NCI-H2029 (cell line): ENCODE data around the gene PI16.
"Not testable (repeated sequence)": the region's sequence is repeated elsewhere in the genome, so short reads cannot be mapped to it uniquely, and the experiment has no call there.

Experiments used
- DNase-seq: peaks from one replicate; lab custom pipeline; 2025; lab: John Stamatoyannopoulos, UW

The PI16 gene

DNA sequence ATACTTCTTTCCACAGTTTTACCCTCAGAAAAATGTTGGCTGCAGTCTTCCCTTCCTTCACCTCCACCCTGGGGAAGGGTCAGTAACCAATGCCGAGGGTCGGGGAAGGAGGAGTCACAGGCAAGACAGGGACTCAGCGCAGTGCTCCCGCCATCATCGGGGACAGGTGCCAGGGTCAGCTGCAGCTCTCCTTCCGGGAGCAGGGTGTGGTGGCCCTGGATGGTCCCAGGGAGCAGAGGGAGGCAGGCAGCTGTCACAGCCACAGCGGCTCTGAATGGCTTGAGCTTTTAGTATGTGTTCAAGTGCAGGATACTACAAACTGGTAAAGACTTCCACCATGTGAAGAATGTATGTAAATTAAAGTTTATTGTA lies 26.0 kb upstream of the PI16 start:
- DNase-seq: no peak

DNA sequence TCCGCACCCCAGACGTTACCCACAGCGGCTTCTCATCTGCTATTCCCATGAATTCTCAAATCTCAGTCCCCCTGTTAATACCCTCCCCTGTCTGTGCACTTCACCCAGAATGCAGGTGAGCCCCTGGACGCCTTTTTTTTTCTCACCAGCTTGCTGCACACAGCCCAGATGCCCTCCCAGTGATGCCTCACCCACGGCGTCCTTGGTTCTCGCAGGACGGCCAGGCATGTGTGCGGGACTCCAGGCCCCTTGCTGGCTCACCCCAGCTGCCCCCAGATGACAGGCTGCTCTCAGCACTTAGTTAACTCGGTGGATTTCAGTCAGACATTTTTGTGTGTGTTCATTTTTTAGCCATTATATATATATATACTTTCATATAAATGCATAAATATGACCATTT lies 25.4 kb upstream of the PI16 start:
- no peak for DNase-seq

- DNase-seq: peak; percentile 8
Measured at GRCh38 chr6:36929607-36930006, 24.9 kb upstream of the PI16 start.

DNA sequence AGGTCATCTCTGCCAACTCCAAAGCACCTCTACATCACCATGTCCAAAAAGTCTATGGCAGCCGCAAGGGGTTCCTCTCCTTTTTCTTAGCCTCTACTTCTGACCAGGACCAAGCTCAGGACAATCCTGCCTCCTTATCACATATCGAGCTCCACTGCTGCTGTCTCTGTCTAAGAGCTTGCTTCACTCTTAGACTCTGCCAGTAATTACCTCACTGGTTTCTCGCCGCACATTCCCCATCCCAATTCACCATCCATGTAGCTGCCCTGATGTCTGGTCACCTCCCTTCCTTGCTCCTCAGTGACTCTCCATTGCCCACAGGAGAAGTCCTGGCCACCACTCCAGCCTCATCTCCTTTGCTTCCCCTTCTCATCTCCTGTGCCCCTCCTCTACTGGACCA lies 24.1 kb upstream of the PI16 start:
- DNase-seq: no peak

- DNase-seq: no peak
Measured at GRCh38 chr6:36933102-36933501, 21.4 kb upstream of the PI16 start.

DNA sequence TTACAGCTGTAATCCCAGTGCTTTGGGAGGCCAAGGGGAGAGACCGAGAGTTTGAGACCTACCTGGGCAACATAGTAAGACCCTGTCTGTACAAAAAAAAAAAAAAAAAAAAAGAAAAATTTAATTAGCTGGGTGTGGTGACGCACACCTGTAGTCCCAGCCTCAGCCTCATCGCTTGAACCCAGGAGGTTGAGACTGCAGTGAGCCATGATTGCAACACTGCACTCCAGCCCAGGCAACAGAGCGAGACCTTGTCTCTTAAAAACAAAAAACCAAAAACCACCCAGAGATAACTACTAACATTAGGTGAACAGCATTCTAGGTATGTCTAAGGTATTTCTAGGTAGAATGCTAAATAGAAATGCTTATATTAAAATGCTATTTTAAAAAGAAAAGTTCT lies 21.0 kb upstream of the PI16 start:
- DNase-seq: no peak

DNA sequence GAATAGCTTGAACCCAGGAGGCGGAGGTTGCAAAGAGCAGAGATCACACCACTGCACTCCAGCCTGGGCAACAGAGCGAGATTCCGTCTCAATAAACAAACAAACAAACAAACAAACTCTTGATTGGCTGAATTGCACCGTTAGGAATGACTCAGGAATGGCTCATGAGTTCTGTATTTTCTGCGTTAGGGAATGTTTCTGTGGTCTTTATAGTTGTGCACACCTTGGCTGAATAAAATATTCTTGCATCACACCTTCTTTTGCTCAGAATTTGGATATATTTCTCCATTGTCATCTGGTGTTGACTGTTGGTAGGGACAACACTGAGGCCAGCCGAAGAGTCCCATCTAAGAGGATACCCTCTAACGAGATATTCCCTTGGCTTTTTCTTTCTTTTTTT lies 19.6 kb upstream of the PI16 start:
- no peak for DNase-seq

DNA sequence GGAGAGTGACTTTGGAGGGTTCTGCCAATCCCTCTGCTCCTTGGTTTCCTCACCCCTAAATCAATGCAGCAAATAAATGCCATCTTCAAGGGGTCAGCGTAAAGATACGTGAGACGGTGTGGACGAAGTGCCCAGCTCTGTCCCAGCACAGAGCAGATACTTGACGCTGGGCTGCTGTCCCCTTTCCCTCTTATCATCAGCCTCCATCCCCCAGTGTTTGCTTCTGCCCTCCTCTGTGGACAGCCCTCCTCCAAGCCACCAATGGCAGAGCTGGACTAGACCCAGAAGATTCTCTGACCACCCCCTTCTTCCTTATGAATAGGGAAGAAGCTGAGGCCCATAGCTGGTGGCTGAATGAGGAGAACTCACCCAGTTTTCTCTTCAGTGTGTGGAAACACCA lies 17.7 kb upstream of the PI16 start:
- no peak for DNase-seq

- no peak for DNase-seq
Measured at GRCh38 chr6:36937896-36938295, 16.6 kb upstream of the PI16 start.

- no peak for DNase-seq
Measured at GRCh38 chr6:36938536-36938935, 16.0 kb upstream of the PI16 start.

DNA sequence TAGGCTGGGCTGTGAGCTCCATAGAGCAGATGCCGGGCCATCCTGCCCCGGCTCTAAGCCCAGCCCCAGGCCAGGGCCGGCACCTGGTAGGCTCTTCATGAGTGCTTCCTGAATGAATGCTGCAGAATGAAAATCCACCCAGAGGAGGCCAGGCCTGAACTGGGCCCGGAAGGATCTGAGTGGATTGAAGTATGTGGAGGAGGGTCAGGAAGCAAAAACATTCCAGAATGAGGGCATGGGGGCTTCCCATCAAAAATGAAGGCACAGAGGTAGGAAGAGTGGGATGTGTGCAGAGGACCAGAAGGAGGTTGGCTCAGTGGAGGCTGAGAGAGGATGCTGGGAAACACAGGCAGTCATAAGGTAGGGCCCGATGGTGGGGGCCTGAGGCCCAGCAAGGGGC lies 15.5 kb upstream of the PI16 start:
- DNase-seq: not testable (repeated sequence)

DNA sequence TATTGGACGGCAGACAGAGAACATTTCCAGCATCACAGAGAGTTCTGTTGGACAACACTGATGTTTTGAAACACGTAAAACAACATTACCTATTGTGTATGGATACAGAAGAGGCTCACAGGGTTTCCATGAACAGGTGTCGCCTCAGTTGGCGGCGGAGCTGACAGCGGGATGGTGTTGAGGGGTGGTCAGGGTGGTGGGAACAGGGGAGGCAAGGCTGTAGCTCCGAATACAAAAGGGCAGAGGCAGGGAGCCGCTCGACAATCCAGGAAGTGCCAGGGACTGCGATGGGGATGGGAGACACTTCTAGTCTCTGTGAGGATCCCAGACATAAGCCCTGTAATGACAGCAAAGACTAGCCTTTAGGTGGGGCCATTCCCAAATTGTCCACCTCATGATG lies 14.5 kb upstream of the PI16 start:
- DNase-seq: no peak

DNA sequence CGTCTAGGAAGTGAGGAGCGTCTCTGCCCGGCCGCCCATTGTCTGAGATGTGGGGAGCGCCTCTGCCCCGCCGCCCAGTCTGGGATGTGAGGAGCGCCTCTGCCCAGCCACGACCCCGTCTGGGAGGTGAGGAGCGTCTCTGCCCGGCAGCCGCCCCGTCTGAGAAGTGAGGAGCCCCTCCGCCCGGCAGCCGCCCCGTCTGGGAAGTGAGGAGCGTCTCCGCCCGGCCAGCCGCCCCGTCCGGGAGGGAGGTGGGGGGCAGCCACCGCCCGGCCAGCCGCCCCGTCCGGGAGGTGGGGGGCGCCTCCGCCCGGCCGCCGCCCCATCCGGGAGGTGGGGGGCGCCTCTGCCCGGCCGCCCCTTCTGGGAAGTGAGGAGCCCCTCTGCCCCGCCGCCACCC lies 13.0 kb upstream of the PI16 start:
- not testable (repeated sequence) for DNase-seq

DNA sequence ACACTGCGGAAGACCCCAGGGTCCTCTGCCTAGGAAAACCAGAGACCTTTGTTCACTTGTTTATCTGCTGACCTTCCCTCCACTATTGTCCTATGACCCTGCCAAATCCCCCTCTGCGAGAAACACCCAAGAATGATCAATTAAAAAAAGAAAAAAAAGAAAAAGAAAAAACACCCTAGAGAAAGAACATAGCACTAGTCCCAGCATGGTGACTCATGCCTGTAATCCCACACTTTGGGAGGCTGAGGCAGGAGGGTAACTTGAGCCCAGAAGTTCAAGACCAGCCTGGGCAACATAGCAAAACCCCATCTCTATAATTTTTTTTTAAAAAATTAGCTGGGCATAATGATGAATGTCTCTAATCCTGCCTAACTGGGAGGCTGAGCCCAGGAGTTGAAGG lies 12.2 kb upstream of the PI16 start:
- DNase-seq: not testable (repeated sequence)

DNA sequence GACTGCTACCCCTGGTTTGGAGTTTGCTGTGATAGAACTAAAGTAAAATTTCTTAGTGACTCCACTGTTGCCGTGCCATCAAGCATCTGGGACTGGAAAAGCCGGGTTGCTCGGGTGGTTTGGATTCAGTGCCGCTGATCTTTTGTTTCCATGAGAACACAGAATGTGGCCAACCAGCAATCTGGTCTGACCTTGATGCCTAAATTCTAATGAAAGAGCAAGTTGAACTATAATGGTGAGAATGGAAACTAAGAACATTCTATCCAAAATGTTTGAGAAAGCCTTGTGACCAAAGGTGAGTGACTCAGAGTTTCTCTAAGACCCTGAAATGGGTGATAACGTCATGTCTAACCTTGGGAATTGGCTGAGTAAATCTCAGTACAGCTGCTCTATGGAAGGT lies 9.9 kb upstream of the PI16 start:
- DNase-seq: no peak

GRCh38 chr6:36945301-36945700 lies 9.2 kb upstream of the PI16 start:
- no peak for DNase-seq

- no peak for DNase-seq
Measured at GRCh38 chr6:36946526-36946925, 8.0 kb upstream of the PI16 start.

- no peak for DNase-seq
Measured at GRCh38 chr6:36947570-36948351, 6.8 kb upstream of the PI16 start.

GRCh38 chr6:36949076-36949475 lies 5.5 kb upstream of the PI16 start:
- not testable (repeated sequence) for DNase-seq

DNA sequence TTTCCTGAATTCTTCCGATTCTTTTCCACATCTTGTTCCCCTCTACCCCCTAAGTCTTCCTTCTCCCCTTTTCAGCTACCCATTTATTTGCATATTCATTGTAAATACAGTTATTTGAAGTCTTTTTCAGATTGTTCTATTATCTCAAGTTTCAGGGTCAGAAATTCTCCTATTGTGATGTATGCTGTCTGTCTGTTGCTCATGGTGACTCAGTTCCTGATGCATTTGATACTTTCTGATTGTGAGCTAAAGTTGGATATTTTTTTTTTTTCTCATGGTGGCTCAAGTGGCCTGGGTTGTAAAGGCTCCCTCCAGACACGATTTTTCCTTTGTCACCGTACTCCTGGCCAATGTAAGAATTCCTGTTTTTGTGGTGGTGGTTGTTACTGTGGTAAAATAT lies 4.9 kb upstream of the PI16 start:
- no peak for DNase-seq

- no peak for DNase-seq
Measured at GRCh38 chr6:36953931-36954261, 642 bp upstream of the PI16 start.

DNA sequence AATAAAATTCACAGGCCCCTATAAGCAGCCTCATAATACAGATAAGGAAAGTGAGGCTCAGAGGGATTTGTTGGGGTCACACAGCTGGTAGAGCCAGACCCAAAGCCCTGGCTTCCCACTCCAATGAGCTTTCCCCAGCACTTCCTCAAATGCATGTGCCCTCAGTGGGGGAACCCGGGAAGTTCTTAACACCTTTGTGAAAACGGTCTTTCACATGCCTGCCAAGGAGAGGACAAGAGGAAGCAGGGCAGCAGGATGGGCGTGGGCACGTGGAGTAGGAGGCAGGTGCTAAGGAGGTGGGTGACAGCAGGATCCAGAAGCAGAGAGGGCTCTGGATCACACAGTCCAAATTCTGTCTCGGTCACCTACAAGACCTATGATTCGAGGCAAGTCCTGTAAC lies 598 bp downstream of the PI16 start:
- DNase-seq: no peak

DNA sequence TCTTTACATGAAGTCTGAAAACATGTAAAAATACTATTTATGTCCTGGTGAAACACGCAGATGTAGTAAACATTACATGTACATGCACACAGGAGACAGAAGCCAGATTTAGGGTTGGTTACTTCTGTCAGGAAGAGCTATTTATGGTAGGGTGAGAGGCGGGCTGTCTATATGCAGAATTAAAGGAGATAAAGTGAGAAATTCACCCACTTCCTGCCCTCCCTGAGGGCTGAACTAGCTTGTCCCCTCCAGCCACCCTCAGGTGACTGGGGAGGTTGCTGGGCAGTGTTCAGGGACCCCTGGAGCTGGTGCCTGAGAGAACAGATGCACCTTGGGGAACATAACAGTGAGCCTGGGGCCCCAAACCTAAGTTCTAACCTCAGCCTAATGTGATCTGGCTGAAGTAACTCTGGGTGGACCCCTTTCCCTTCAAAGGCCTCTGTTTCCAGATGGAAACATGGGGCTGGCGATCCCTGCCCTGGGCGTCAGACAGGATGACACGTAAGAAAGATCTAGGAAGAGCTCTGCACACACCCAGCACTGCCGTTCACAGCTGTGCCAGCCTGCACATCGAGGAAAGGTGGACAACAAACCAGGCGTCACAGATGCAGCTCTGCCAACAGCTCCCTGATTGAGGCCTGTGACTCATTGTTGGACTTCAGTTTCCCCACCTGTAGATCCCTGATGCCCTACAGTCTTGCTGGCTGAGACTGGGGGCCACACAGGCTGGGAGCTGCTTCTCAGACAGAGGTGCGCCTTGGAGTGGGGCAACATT lies 1.3 kb downstream of the PI16 start:
- no peak for DNase-seq

GRCh38 chr6:36956446-36956820 lies 1.9 kb downstream of the PI16 start:
- no peak for DNase-seq
